Islet of Langerhans (tissue), 1 donor: ENCODE results near the gene VGF.

Experiments used
- FAIRE-seq: peaks from one replicate; lab custom pipeline; 2011; peaks lifted over from hg19 to GRCh38; lab: Jason Lieb, UNC

Gene VGF

GRCh38 chr7:101165958-101166647 lies 734 bp upstream of the VGF start:
- no peak for FAIRE-seq

GRCh38 chr7:101164071-101164840 lies 1.1 kb downstream of the VGF start:
- FAIRE-seq: no peak

DNA sequence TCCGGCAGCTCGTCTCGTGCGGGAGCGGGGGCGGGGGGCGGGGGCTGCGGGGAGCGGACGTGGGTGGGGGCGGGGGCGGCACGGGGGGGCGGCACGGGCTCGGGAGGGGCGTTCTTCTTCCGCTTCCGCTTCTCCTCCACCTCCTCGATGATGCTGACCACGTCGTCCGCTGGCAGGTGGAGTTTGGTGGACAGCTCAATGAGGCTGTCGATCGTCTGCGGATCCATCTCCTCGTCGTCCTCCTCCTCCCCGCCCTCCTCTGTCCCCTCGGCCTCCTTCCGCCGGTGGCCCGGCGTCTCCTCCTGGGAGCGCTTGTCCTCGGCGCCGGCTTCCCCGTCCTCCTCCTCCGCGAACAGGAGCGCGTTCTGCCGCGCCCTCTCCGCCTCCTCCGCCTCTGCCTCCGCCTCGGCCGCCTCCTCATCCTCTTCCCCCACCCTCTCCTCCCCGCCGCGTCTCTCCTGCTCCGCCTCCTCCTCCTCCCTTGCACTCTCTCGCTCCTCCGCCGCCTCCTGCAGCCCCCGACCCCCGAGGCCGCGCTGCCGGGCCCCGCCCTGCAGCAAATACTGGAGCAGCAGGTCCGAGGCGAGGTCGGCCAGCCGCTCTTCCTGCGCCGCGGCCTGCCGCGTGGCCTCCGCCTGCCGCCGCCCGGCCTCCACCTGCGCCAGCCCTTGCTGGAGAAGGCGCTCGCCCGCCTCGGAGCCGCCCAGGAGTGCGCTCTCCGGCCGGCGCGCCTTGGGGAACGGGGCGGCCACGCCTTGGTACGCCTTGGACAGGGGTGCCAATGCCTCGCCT lies 1.9 kb downstream of the VGF start:
- FAIRE-seq: no peak

DNA sequence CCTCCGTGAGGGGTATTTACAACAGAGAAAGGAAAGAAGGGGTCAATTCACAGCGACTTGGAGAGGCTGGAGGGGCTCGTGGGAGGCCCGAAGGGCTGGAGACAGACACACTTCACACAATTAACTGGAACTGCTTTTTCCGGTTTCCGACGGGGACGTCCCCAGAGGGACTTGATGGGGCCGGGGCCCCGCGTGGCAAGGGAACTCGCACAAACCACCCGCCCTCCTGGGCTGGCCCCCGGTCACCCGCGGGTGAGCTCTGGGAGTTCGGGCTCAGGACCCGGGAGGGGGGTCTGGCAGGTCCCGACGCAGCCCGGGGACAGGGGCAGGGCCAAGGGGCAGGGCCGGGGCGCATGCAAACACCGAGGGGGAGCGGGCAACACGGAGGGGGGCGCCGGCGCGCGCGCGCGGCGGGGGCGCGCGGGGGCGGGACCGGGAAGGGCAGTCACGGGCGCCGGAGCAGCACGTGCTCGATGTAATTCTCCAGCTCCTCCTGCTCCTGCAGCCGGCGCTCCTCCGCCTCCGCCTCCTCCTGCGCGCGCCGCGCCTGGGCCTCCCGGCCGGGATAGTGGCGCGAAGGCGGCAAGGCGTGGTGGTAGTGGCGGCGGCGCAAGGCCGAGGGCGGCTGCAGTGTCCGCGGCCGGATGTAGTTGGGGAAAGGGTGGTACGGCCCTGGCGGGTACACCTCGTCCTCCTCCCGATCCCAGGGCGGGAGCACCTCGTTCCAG lies 2.7 kb downstream of the VGF start:
- FAIRE-seq: no peak

DNA sequence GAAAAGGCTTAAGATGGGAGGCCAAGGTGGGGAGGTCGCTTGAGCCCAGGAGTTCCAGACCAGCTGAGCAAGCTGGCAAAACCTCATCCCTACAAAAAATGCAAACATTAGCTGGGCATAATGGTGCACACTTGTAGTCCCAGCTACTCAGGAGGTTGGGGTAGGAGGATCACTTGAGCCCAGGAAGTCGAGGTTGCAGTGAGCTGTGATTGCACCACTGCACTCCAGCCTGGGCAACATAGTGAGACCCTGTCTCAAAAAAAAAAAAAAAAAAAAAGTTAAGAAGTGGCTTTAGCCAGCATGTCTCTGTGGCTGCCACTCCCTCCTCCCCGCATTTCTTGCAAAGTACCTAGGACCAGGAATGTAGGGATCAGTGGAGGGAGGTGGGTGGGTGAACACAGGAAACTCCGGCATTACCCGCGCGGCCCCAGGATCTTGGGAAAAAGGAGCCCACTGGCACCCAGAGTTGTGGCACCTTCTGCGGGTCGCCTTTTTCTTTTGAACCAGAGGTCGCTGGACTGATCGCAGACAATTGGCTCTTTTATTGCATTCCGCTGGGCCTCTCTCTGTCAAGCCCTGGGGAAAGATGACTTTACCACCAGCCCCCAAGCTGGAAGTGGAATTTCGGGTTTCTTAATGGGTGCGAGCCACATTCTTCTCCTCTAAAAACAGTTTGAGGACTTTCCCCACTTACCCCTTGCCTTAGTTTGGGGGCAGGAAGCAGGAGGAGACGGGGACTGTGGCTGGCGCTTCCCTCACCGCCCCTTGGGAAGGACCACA lies 3.5 kb downstream of the VGF start:
- no peak for FAIRE-seq

DNA sequence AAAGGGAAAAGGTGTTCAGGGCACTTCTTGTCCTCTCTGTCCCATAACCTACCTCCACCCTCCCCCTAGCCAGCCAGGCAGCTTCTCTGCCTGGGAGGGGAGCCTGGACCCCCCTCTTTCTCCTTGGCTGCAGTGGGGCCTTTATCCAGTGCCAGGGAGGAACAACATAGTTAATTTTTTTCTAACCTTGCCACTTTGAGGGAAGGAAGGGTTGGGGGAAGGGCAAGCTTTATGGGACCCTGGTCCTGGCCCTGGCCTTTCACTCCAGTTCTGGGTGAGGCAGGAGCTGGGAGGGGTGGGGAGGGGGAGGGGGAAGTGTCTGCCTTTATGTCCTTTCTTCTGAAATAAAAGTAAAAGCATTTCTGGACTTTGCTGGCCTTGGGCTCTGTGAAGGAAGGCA lies 4.5 kb downstream of the VGF start:
- FAIRE-seq: no peak

GRCh38 chr7:101159696-101160674 lies 5.4 kb downstream of the VGF start:
- FAIRE-seq: no peak

DNA sequence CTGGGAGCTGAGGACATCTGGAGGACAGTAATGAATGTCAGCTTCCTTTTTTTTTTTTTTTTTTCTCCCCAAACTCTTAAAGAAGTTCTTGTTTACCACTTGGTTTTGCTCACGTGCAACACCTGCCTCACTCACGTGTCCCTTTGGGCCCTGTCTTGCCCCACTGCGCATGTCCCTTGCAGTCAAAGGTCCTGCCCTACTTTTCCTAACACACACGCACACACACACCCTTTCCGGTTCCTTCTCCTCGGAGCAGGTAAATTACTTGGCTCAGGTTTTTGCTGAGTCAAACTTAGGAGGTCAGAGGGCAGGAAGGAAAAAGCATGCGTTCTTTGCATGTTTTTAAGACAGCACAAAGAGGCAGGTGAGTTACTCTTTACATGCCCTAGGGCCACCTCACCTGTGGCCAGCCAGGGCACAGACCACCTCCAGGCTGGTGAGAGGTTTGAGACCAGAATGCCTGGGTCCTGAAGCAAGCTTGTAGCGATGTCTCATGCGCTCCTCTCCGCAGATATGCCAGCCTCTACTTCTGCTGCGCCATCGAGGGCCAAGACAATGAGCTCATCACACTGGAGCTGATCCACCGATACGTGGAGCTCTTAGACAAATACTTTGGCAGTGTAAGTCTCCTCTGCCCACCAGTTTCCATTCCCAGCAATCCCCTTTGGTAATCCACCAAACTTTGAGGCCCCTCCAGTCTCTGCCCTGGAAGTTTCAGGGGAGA lies 8.3 kb downstream of the VGF start:
- no peak for FAIRE-seq

DNA sequence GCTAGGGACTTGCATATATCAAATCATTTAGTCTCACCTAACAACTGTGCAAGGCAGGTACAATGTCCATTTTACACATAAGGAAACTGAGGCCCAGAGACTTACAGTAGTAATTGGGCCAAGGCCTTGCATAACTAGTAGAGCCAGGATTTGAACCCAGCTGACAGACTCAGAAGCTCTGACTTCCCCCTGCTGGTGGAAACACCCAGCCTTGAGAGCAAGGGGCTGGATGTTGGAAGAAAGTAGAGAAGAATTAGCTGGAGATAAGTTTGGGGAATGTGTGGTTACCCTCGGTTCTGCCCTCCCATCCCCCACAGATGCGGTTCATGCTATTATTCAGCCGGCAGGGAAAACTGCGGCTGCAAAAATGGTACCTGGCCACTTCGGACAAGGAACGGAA lies 9.1 kb downstream of the VGF start:
- no peak for FAIRE-seq

DNA sequence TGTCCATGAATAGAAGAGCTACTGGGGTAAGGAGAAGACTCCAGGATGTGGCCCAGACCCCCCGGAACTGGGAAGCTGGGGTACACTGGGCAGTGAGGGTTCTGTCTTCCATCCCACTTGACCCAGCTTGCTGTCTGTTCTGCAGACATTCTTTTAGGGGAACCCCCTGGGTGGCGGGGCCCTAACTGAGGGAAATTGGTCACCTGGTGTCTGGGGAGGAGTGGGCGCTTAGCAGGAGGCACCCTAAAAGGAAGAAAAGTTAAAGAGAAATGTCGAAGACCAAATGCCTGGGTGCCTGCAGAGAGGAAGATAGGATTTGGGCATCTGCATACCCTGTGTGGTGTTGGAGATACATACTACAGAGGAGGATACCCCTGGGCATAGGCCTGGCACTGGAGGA lies 10.1 kb downstream of the VGF start:
- FAIRE-seq: no peak

DNA sequence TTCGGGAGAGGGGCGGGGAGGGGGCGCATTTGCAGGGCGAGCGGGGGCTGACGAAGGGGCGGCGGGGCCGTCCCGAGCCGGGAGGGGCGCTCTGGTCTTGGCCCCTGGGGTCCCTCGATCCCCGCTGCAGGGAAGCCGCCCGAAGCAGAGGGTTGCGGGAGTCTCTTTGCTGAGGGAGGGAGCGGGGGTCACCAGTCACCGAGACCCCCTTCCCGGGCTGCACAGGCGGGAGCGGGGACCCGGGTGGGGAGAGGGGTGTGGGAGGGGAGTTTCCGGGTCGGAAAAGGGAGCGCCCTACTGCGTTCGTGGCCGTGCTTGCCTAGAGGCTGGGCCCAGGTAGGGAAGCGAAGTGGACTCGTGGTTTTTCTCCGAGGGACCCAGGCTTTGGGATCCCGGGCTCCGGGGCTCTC lies 10.7 kb downstream of the VGF start:
- no peak for FAIRE-seq

DNA sequence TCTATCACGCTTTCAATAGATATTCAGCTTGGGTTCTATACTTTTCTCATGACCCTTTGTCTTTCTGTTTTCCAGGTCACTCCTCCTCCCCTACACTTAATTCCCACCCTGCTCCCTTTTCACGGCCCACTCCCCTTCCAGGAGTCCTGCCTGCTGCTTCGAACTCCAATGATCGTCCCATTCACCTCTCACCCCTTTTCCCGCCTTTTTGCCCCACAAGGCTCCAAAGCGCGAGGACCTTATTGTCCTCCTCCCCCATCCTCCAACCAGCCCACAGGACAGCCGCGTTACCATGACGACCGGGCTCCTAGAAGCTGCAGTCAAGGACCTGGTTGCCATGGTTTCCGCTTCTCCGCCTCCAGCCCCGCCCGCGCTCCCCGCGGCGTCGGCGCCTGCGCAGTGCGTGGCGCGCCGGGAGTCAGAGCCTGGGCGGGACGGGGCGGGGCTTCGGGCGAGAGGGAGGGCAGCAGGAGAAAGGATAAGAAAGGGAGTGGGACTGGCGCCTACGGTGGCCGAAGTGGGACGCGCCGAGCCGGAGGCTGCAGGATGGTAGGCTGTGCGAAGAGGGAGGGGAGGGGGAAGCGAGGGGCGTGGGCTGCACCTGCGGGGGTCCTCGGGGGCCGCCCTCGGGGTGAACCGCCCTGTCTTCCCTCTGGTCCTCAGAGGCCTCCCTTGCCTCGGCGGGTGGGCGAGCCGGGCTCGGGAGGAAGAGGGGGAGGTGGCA lies 11.2 kb downstream of the VGF start, which contains the start of gene AP1S1:
TSS of gene AP1S1 (plus strand) at position 508 of the 724 bp plus-strand sequence. CDS start at position 547, 39 bp downstream.
- FAIRE-seq: no peak

DNA sequence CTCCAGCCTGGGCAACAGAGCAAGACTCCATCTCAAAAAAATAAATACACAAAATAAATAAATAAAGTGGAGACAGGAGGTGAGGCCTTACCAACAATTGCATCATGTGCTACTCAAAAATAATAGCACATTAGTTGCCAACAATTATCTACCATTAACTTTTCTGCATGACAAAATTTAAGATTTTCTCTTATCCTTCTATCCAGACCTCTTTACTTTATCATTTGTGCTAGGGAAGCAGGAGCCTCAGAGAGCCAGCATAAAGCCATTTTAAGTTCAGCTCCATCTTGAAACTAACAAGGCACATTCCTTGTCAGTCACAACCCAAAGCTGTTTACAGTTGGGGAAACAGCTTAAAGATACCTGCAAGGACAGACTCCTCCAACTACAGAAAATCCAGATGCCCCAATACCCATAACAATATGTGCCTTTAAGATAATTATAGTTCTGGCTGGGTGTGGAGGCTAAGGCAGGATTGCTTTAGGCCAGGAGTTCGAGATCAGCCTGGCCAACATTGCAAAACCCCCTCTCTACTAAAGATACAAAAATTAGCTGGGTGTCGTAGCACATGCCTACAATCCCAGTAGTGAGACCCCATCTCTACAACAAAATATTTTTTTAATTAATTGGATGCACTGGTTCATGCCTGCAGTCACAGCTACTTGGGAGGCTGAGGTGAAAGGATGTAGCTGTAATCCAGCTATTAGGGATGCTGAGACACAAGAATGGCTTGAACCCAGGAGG lies 13.3 kb downstream of the VGF start:
- no peak for FAIRE-seq

DNA sequence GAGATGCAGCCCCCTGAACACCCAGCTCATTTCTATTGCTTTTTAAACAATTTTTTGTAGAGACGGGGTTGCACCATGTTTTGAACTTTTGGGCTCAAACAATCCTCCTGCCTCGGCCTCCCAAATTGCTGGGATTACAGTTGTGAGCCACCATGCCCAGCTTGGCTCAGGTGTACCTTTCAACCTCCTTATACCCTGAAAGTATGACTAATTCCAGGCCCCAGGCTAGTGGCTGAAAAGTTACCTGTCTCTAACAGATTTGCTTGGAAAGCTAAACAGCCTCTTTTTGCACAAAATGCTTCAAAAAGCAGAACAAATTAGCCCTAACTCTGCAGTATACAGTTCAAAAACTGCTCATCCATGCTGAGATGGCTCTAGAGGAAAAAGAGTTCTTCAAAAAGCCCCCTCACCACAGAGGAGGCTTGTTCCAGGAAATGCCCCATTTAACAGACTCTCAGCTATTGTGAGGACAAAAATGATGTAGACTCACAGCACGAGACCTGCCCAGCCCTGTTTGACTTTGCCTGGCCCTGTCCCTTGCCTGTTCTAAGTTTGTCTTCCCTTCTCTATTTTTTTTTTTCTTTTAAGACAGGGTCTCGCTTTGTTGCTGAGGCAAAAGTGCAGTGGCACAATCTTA lies 24.5 kb downstream of the VGF start:
- no peak for FAIRE-seq

- FAIRE-seq: no peak
These were observed 25.1 kb downstream of the VGF start for GRCh38 chr7:101140339-101140699.

GRCh38 chr7:101138213-101138870 lies 27.0 kb downstream of the VGF start:
- FAIRE-seq: no peak

- no peak for FAIRE-seq
These were observed 27.6 kb downstream of the VGF start for GRCh38 chr7:101137651-101138212.
